HG03097 (cell line): ENCODE results near the gene FBLN2.

ENCODE experiments used
- ATAC-seq: cut with Tn5 transposase; IDR thresholded peaks from one replicate; pipeline ENCODE4 v1.9.1; 2021; ENCODE audit not compliant: unreplicated experiment, low FRiP score

Gene FBLN2

DNA sequence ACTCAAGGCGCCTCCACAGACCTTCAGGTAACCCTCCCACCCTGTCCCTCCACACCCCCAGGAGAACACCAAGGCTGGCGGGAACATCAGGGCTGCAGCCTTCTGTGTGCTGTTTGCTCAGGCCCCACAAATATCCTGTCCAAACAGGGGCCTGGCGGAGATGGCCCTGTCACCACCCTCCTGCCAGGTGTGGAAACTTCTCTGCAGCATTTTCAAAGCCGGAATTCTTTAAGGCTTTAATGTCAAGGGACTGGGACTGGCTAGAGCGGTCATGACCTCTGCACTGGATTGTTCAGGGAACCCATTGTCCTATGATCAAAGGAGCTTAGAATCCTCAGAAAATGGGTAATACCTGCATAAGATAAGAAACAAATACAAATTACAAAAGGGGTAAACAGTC, 46.6 kb downstream of the FBLN2 start:
- no peak for ATAC-seq

DNA sequence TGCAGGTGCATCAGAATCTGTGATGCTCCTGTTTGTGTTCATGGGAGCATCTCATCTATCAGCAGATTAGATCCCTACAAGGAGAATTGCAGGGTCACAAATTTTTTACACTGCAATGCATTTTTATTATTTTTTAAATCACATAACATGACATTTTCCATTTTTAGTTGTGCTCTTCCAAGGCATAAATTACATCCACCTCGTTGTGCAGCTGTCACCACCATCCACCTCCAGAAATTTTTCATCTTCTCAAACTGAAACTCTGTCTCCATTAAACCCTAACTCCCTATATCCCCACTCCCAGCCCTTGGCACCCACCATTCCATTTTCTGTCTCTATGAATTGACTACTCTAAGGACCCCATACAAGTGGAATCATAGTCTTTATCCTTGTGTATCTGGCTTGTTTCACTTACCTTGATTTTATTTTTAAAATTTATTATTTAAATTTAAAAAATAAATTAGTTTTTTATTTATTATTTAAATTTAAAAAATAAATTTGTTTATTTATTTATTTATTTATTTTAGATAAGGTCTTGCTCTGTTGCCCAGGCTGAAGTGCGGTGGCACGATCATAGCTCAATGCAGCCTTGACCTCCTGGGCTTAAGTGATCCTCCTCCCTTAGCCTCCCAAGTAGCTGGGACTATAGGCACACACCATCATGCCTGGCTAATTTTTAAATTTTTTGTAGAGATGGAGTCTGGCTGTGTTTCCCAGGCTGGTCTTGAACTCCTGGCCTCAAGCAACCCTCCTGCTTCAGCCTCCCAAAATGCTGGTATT, 47.7 kb downstream of the FBLN2 start:
- ATAC-seq = no peak

DNA sequence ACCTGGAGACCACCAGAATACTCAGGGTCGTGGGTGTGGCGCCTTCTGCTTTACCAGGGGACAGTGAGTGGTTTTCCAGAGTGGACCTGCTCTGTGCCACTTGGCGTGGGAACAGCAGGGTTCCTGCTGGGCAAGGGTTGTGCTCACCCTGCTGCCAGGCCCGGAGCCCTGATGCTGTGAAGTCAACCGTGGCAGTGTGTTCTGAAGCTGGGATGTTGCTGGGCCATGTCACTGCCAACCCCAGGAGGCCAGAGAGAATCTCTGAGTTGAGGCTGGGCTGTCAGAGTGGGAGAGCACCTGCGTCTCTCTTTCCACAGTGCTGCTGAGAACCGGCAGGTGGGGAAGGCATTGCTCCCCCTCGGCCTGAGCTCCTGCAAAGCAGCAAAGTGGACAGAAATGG, 48.7 kb downstream of the FBLN2 start:
- no peak for ATAC-seq

DNA sequence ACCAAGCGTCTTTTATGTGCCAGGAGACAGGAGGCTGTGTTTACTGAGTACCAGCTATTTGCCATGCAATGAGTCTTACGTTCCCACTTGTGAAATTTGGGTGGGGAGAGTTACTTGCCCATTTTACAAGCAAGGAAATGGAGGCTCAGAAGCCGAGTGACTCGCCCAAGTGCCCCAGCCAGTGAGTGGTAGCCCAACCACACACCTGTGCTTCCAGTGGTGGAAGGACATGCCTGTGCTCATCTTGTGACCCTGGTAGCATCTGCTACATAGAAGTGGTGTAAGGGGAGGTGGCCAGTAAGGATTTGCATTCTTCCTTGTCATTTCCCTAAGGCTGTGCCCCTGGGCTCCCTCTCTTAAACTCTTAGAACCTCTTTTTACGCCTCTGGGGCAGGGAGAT, 49.3 kb downstream of the FBLN2 start:
- ATAC-seq = no peak

DNA sequence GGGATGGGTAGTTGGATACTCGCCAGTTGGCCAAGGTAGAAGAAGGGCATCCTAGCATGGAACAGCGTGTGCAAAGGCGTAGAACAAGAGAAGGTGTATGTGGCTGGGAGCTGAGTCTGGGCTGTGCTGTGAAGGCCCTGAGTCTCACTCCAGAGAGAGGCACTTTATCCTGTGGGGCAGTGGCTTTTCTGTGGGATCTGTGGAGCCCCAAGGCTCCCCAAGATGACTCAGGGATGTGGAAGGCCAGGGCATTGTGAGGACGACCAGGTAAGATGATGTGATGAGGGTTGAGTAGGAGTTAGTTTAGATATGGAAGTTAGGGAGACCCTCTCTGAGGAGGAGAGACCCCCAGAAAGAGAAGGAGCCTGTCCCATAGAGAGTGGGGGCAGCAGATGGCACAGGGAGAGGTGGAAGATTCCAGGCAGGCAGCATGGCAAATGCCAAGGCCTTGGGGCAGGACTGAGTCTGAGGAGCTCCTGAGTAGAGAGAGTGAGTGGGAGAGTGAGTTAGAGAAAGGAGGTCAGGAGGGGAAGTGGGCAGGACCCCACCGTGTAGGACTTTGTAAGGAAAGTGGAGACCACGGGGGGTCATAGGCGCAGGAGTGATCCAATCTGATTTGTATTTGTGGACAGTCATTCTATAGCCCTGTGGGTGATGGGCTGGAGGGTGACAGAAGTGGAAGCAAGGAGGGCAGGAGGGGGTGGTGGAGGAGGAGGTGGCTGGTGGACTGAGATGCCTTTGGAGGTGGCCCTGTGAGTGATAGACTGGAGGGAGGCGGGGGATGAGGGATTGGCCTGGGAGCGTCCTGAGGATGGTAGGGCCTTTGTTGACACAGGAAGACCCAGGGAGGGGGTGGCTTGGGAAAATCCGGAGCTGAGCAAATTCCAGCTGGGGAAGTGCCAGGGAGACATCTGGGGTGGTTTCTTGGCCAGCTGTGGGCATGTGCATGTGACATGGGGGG, 50.3 kb downstream of the FBLN2 start:
- no peak for ATAC-seq

DNA sequence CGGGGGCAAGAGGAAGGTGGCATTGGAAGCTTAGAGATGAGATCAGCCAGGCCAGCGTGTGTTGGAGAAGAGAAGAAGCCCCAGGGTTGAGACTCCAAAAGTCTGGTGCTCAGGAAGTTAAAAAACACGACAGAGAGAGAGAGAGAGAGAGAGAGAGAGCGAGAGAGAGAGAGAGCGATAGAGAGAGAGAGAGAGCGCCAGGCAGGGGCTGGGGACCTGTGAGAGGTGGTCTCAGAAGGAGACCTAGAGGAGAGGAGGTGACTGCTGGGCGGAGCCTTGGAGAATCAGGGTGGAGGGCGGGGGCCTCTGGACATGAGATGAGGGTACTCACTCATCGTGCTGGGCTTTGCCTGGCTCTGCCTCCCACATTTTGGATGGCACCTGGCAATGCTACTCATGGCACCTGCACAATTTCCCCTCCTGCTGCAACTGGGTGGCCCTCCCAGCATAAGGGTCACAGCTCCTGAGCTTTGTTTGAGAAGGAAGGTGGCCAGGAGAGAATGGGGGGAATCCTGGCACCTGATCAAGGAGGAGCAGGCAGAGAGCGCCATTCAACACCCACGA, 51.0 kb downstream of the FBLN2 start:
- no peak for ATAC-seq

DNA sequence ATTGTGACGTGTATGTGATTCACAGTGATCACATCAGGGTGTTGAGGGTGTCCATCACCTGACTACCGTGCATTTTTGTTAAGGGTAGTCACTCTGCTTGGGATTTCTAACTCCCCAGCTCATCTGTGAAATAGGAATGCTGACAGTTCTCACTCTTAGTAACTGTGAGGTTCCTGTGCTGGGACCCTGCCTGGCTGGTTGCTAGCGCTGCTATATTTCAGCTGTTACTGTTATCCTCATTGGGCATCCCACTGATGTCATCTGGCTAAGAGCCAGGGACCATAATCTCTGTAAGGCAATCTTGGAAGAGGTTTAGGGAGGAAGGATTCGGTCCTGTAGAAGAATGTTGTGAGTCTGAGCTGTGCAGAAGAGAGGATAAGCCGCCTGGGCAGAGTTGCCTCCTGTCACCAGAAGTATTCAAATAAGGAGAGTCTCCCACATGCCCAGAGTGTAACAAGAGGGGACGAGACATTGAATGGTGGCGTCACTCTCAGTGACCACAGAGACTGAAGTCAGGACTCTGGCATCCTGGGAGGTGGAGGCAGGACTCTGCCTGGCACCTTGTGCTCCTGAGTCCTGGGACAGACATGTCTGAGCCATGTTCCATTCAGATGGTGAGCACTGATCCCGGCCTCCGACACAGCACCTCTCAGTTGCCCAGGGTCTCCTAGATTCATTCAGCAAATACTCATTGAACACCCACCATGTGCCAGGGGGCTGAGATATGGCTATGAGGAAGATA, 52.2 kb downstream of the FBLN2 start:
- no peak for ATAC-seq

DNA sequence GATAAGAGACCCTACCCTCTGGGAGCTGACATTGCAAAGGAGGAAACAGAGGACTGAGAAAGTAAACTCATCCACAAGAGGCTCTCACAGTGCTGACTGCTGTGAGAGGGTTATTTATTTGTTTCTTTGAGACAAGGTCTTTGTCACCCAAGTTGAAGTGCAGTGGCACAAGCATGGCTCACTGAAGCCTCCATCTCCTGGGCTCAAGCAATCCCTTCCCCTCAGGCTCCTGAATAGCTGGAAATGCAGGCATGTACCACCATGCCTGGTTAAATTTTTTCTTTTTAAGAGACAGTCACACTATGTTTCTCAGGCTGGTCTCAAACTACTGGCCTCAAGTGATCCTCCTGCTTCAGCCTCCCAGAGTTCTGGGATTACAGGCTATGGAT, 52.8 kb downstream of the FBLN2 start:
- no peak for ATAC-seq

DNA sequence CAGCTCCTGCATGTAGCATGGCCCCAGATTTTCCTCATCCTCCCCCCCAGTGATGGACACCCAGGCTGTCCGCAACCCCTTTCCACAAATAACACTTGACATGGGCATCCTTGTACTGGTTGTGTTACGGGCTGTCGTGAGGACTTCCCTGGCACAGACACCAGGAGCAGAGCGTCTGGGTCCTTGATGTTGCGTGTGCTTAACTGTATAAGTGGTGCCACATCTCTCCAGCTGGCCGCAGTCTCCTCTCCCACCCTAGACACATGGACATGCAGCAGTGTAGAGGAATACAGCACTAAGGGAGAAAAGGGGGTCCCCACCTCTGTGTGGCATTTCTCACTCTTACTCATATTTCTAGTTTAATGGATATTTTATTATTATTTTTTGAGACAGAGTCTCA, 56.6 kb downstream of the FBLN2 start:
- ATAC-seq = no peak

DNA sequence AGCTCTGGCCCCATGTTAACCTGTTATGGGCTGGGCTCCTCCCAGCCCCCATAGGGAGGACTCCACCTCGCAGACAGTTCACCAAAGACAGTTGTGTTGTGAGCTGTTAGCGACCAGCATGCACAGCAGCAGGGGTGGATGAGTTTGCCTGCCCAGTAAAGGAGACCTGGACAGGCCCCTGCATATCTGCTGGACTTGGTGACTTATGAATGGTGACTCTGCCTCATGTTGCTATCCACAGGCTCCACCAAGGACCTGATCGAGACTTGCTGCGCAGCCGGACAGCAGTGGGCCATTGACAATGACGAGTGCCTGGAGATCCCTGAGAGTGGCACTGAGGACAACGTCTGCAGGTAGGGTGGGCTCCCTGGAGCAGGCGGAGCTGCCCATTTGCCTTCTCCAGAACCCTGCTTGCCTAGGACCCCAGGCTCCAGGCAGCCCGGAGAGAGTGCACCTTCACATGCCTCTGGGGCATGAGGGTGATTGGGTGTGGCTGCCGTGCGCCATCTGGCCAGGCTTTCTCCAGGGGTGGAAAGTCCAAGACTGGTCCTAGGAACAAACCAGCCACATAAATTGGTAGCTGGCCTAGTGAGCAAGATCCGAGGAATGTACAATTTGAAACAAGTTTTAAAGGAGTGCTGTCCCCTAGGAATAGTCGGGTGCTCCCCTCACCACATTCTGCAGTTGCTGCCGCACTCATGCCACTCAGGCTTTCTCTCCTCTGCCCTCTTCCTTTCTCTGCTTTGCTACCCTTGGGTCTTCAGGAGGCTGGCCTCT, 59.1 kb downstream of the FBLN2 start:
- ATAC-seq = no peak

DNA sequence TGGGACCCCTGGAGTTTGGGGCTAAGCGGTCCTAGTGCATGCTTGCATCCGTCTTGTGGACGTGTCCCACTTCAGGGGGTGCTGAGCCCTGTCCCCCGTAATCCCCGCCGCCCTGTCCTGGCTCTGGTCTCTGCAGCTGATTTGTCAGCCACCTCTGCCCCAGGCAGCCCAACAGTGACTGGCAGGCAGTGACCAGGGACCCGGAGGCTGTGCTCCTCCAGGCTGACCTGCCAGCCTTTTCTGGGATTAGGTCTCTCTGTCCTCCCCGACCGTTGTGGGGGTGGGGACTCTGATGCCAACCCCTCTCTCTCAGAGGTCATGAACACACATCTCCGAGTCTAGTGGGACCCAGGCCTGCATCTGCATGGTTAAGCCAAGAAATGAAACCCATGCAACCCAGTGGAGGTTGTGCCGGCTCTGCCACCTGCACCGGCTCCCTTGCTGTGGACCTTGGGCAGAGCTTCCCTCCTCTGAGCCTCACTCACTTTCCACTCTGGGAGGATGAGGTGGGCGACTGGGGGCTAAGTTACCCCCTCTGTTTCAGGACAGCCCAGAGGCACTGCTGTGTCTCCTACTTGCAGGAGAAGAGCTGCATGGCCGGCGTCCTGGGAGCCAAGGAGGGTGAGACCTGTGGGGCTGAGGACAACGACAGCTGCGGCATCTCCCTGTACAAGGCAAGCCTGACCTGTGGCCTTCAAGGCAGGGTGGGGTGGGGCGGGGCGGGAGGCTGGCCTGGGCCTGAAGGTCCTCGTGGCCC, 60.2 kb downstream of the FBLN2 start:
- ATAC-seq = no peak

DNA sequence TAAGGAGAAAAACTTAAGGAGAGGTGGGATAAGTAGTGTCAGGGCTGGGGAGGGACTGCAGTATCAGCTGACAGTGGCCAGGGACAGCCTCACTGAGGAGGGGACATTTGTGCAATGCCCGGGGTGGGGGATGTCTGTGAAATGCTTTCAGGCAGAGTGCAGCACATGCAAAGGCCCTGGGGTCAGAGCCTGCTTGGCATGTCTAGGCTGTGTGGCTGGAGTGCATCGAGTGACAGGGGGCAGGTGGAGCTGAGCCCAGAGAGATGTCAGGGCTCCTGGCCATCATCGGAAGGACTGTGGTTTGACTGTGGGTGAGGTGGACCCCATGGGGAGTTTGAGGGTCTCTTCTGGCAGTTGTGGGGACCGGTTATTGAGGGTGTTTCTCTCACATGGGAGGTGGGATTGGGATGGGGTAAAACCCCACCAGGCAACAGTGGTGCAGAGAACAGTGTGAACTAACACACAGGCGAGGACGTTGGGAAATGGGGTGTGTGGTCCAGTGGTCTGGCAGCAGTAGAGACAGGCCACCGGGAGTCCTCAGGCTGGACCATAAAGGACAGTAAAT, 61.2 kb downstream of the FBLN2 start:
- no peak for ATAC-seq

DNA sequence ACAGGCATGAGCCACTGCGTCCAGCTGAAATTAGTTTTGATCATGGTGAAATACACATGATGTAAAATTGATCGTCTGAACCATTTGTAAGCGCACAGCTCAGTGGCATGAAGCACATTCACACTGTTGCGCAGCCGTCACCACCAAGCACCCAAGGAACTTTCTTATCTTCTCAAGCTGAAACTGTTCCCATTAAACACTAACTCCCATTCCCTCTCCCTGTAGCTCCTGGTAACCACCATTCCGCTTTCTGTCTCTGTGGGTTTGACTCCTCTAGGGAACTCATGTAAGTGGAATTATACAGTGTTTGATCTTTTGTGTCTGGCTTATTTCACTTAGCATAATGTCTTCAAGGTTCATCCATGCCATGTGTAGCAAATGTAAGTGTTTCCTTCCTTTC, 62.3 kb downstream of the FBLN2 start:
- no peak for ATAC-seq

DNA sequence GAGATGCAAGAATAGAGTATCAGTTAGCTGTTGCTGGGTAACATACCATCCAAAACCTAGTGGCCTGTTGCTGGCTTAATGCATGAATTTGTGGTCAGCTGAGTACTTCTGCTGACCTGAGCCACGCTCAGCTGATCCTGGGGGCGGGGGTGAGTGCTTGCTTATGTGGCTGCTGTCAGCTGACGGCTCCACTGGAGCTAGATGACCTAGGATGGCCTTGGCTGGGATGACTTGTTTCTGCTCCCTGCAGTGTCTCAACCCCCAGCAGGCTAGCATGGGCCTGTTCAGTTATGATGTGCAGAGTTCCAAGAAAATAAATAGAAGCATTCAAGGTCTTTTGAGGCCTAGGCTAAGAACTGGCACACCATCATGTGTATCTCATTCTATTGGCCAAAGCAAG, 63.9 kb downstream of the FBLN2 start:
- ATAC-seq = no peak

DNA sequence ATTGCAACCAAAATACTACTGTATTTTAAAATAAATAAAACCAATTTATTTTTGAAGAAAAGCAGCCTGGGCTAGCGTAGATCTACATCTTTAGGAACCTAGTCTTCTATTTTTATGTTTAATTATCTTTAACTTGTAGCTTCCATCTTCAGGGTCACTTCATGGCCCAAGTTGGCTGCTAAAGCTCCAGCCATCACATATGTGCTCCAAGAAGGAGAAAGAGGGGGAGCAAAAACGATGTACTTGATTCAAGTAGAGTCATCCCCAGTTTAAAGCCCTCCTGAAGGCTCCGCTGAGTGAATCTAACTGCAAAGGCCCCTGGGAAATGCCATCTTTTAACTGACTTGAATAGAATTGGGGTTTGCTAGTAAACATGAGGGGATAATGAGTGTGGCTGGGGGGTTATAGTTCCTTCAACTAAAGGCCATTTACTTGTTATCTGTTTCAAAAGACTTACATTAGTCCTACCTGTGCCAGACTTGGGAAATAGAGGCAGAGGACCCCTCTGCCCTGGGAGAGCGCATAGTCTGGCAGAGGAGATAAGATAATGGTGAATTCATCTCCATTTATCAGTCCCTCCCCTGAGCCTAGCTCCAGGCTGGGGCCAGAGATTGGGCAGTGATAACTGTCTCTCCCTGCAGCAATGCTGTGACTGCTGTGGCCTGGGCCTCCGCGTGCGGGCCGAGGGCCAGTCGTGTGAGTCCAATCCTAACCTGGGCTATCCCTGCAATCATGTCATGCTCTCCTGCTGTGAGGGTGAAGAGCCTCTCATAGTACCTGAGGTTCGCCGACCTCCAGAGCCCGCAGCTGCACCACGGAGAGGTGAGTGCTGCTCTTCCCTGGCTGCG, 64.6 kb downstream of the FBLN2 start:
- no peak for ATAC-seq

DNA sequence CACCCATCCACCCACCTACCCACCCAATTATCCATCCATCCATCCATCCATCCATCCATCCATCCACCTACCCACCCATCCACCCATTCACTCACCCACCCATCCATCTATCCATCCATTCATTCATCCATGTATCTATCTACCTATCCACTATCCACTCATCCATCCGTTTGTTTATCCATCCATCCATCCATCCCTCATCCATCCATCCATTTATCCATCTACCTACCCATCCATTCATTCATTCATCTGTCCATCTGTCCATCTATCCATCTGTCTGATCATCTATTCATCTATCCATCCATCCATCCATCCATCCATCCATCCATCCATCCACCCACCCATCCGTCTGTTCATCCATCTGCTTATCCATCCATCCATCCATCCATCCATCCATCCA, 65.7 kb downstream of the FBLN2 start:
- no peak for ATAC-seq

DNA sequence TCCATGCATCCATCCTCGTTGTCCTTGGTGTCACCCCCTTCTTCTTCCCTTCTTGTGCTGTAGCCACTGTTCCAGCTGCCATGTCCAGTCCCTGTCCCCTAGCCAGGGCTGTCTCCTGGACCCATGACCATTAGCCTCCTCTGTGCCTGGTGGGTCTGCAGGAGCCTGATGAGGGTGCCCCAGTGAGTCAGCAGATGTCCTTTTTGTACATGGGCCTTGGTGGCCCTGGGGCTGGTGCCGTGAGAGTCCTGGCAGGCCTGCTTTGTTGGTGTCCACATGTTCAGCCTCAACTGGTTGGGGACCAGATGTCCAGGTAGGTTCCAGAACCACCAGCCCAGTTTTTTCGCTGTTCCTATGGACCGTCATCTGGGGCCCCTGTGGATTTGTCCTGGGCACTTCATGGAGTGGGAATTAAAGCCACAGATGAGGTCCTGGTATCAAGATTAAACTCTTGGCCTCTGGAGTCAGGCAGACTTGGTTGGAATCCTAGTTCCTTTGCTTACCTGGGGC, 66.1 kb downstream of the FBLN2 start:
- ATAC-seq = no peak

DNA sequence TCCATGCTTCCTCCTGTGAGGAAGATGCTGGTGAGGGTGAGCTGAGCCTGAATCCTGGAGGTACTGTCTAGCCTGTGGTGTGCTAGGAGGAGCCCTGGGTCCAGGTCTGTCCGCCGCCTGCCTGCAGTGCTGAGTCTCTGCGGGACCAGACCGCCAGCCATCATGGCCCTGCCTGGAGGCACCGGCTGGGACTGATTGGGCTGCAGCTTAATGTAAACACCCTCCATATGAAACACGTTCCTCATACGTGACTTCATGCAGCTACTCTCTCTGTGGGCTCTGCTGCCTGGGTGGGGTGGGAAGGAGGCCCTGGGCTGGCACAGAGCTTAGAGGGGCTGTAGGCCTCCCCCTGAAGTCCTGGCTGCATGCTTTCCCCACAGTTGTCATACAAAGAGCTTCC, 67.4 kb downstream of the FBLN2 start:
- ATAC-seq = no peak
